B cell (primary cell): Measurements from ENCODE around the gene KRTAP5-1. TPM values are rescaled to one million over a fixed set of nuclear protein-coding genes. Genes with fewer than 3 reads are reported as not detected.

Experiments used
- ATAC-seq: fragments of 200-7000 bp; cut with Tn5 transposase; one replicate; pipeline ENCODE4 v1.10.0; 2021; ENCODE audit warnings: low read depth, mild to moderate bottlenecking, moderate number of reproducible peaks, moderate library complexity
- CTCF ChIA-PET: fragments of 350-600 bp; sonication (Branson Sonifier 250); formaldehyde crosslinking; loops from one replicate; lab custom pipeline; 2021; ENCODE audit warnings: antibody characterized with exemption, inconsistent platforms; lab: Charles Lee
- POLR2A ChIA-PET: fragments of 350-600 bp; sonication (Branson Sonifier 250); formaldehyde crosslinking; loops from one replicate; lab custom pipeline; 2021; ENCODE audit warnings: antibody characterized with exemption; lab: Charles Lee
- DNase-seq: peaks from one replicate; pipeline ENCODE4 v3.0.0; 2013
- H2AFZ ChIP-seq: 2 replicates; pipeline ENCODE4 v1.6.1; 2012; ENCODE audit warnings: mild to moderate bottlenecking, low read depth, low read length; ENCODE audit not compliant: insufficient read depth, poor library complexity, severe bottlenecking
- H3K27ac ChIP-seq, 2 donors: 1 replicate in 1 of 2; 2 replicates in 1 of 2; pipeline ENCODE4 v1.5.1; 2012 to 2013; ENCODE audit warnings: low read length in 2 of 2, mild to moderate bottlenecking in 2 of 2, moderate library complexity in 1 of 2
- H3K27me3 ChIP-seq, 4 experiments: fragments of 200-600 bp in 1 of 4; sonication (generic) in 1 of 4; replicated peaks in 1 of 4; 1 replicate in 2 of 4; 2 replicates in 2 of 4; pipeline versions ENCODE4 v1.6.1 to v1.7.0; 2013 to 2016; ENCODE audit warnings: low read length in 3 of 4, mild to moderate bottlenecking in 2 of 4, mixed read lengths in 1 of 4, moderate library complexity in 1 of 4; ENCODE audit not compliant: insufficient read depth in 4 of 4, control insufficient read depth in 3 of 4; ENCODE audit errors: control extremely low read depth in 1 of 4
- H3K36me3 ChIP-seq, 2 experiments: replicated peaks in 1 of 2; 1 replicate in 1 of 2; 2 replicates in 1 of 2; pipeline versions ENCODE4 v1.6.1 to v1.7.1; 2013; ENCODE audit warnings: low read length in 1 of 2; ENCODE audit not compliant: insufficient read depth in 2 of 2, control insufficient read depth in 1 of 2; ENCODE audit errors: control extremely low read depth in 1 of 2, extremely low read depth in 1 of 2
- H3K4me1 ChIP-seq, 2 donors: fragments of 200-600 bp in 1 of 2; sonication (generic) in 1 of 2; 1 replicate in 1 of 2; 2 replicates in 1 of 2; pipeline versions ENCODE4 v1.5.1 to v1.6.1; 2013 to 2017; ENCODE audit warnings: low read length in 2 of 2; ENCODE audit not compliant: control insufficient read depth in 2 of 2, insufficient read depth in 2 of 2
- H3K4me2 ChIP-seq: replicated peaks from 2 replicates; pipeline ENCODE3; 2012; ENCODE audit warnings: mild to moderate bottlenecking, low read depth, low read length; ENCODE audit not compliant: poor library complexity, severe bottlenecking
- H3K4me3 ChIP-seq, 5 experiments: fragments of 200-600 bp in 1 of 5; sonication (generic) in 1 of 5; 1 replicate in 3 of 5; 2 replicates in 2 of 5; pipeline versions ENCODE4 v1.5.1 to v1.7.0; 2011 to 2016; ENCODE audit warnings: low read length in 4 of 5, mild to moderate bottlenecking in 4 of 5, low read depth in 2 of 5, control low read depth in 1 of 5, moderate library complexity in 1 of 5; ENCODE audit not compliant: insufficient read depth in 1 of 5; ENCODE audit errors: control extremely low read depth in 1 of 5, extremely low read depth in 1 of 5
- H3K79me2 ChIP-seq: fragments of 200-600 bp; sonication (generic); one replicate; pipeline ENCODE4 v1.6.0; 2016; ENCODE audit warnings: low read length; ENCODE audit not compliant: control insufficient read depth, insufficient read depth
- H3K9ac ChIP-seq: fragments of 200-600 bp; sonication (generic); 2 replicates; pipeline ENCODE4 v1.6.1; 2017; ENCODE audit warnings: mild to moderate bottlenecking, low read length, moderate library complexity
- H3K9me3 ChIP-seq, 3 donors: one replicate each; pipeline versions ENCODE4 v1.6.1 to v1.7.1; 2013; ENCODE audit warnings: low read length in 2 of 3; ENCODE audit not compliant: control insufficient read depth in 2 of 3, insufficient read depth in 1 of 3; ENCODE audit errors: control extremely low read depth in 1 of 3
- H4K20me1 ChIP-seq: 2 replicates; pipeline ENCODE4 v1.6.0; 2012; ENCODE audit warnings: mild to moderate bottlenecking, low read length; ENCODE audit not compliant: insufficient read depth, control insufficient read depth, poor library complexity, severe bottlenecking
- H3K27ac Mint-ChIP-seq: one replicate; pipeline ENCODE4 v1.8.0; 2021; ENCODE audit warnings: mixed read lengths
- H3K27me3 Mint-ChIP-seq: one replicate; pipeline ENCODE4 v1.8.0; 2021; ENCODE audit warnings: mixed read lengths
- H3K4me1 Mint-ChIP-seq: one replicate; pipeline ENCODE4 v1.8.0; 2021; ENCODE audit warnings: mixed read lengths
- H3K4me3 Mint-ChIP-seq: one replicate; pipeline ENCODE4 v1.8.0; 2021; ENCODE audit warnings: mixed read lengths
- H3K9me3 Mint-ChIP-seq: one replicate; pipeline ENCODE4 v1.8.0; 2022; ENCODE audit warnings: mixed read lengths; ENCODE audit not compliant: insufficient read depth
- EZH2 ChIP-seq: IDR thresholded peaks from 2 replicates; pipeline ENCODE4 v1.6.1; 2012; ENCODE audit warnings: borderline replicate concordance, low read depth, mild to moderate bottlenecking, moderate library complexity, low read length; ENCODE audit not compliant: insufficient read depth, poor library complexity, severe bottlenecking
- WGBS: methylation state at CpG from one replicate; pipeline ENCODE4 v1.1.5; 2013; ENCODE audit warnings: missing lambda C conversion rate; ENCODE audit not compliant: insufficient coverage; 5-methylcytosine and 5-hydroxymethylcytosine counted together
- intact Hi-C: fragments of 100-400 bp; cut with micrococcal nuclease; formaldehyde crosslinking; loops from one replicate; pipeline ENCODE4 v1.10.0; 2022
- polyA plus RNA-seq: library from polyadenylated mRNA; depleted of rRNA; stranded (reverse); fragments of >200 nt; gene quantifications from 2 replicates; pipeline ENCODE4 v1.2.3, GENCODE V29; 2012
- total RNA-seq, 2 donors: library from RNA; stranded (reverse); fragments of 120-200 nt in 1 of 2; gene quantifications; 1 replicate in 1 of 2; 2 replicates in 1 of 2; pipeline versions ENCODE4 v1.2.3 to v1.2.4, GENCODE V29; 2013 to 2022
- TF ChIP-seq, protein P1 (sequence below): fragments of 200-600 bp; IDR thresholded peaks from one replicate; pipeline ENCODE4 v1.8.0; 2022; ENCODE audit warnings: antibody characterized with exemption, mild to moderate bottlenecking

KRTAP5-1 gene
- total and polyA plus RNA-seq, 2 donors (not counting 1 experiment from before 2014, with no cell fraction given), result not detected

DNA sequence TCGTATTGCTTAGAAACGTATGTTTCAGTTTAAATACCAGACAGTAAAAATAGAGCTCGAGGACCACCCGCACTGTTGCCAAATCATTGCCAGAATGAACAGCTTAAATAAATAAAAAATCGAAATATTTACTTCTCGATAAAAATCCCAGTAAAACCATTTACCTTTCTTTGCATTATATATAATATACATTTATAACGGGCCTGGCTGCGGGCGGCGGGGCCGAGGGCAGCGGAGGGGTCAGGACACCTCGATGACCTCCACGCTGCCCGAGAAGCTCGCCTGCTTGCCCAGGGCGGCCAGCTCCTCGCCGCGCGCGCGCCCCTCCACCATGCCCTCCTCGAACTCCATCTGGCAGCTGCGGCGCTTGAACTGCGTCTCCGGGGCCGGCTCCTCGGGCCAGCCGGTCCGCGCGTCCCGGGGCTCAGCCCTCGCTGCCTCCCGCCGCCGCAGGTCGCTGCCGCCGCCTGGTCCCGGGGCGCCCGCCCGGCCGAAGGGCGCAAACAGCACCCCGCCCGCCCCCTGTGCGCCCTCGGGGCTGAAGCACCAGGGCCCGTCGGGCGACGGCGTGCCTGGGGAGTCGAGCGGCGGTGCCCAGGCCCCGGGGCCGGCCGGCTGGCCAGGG is 28.7 kb downstream of the KRTAP5-1 start:
- intact Hi-C loops, result no loop called here
- Histone ChIP-seq H3K4me1 (peaks cover 0 to 10% of the 10 kb centered on the region in 2 donors), H3K27ac (no peak overlapping the region), H3K4me3 (no peak overlapping the region), H4K20me1 (no peaks in the 10 kb centered on the region), H3K27me3 (peaks cover 0 to 36% (median 8%) of the 10 kb centered on the region in 4 experiments), H3K9me3 (peaks cover 0 to 3% (median 0%) of the 10 kb centered on the region in 3 donors), H3K4me2 (no peak overlapping the region), H3K9ac (no peak overlapping the region), H3K79me2 (no peaks in the 10 kb centered on the region), H2AFZ (no peak overlapping the region), H3K36me3 (no peaks in the 10 kb centered on the region)
- WGBS, result 31% methylated on average over 60 of the region's 63 CpGs
- Mint-ChIP-seq H3K27me3 (peaks cover 30% of the 10 kb centered on the region), H3K27ac (no peak overlapping the region), H3K4me1 (peaks cover 7% of the 10 kb centered on the region), H3K4me3 (no peak overlapping the region), H3K9me3 (no peaks in the 10 kb centered on the region)
- ChIA-PET CTCF (interaction anchor here (1.1 to 1.9 kb wide), 3 partner anchors 10 to 18 kb away, joined by 3 to 7 read pairs (median 5); no protein-coding TSS in a partner anchor), POLR2A (no interaction called here)
- TF ChIP-seq EZH2, result no peak
- TF ChIP-seq, protein P1, sequence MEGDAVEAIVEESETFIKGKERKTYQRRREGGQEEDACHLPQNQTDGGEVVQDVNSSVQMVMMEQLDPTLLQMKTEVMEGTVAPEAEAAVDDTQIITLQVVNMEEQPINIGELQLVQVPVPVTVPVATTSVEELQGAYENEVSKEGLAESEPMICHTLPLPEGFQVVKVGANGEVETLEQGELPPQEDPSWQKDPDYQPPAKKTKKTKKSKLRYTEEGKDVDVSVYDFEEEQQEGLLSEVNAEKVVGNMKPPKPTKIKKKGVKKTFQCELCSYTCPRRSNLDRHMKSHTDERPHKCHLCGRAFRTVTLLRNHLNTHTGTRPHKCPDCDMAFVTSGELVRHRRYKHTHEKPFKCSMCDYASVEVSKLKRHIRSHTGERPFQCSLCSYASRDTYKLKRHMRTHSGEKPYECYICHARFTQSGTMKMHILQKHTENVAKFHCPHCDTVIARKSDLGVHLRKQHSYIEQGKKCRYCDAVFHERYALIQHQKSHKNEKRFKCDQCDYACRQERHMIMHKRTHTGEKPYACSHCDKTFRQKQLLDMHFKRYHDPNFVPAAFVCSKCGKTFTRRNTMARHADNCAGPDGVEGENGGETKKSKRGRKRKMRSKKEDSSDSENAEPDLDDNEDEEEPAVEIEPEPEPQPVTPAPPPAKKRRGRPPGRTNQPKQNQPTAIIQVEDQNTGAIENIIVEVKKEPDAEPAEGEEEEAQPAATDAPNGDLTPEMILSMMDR, result no peak
- DNase-seq (peak; percentile 31), ATAC-seq (no peak)

DNA sequence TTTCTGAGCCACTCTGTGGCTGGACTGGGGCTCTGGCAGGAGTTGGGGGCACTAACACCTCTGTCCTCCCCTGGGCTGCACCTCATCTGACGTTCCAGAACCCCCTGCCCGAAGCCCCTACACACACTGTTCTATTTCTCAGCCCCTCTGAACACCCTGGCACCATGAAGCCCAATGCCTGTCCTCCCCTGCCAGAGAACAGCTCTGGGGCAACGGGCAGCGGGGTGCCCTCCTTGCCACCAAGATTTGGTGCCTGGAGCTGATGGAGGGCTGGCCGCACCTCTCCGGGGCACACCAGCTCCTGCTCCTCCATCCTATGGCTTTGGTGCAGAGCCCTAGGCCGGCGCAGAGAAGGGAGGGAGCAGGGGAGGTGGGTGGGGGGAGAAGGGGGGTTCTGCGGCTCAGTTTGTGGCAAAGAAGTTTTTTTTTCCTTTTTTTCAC is 29.4 kb downstream of the KRTAP5-1 start:
- H3K4me1 ChIP-seq, result peaks cover 0 to 10% of the 10 kb centered on the region in 2 donors
- peaks cover 0 to 36% (median 8%) of the 10 kb centered on the region in 4 experiments for H3K27me3 ChIP-seq
- intact Hi-C loops, result no loop called here
- H3K27ac Mint-ChIP-seq, result no peak overlapping the region
- DNase-seq (peak; percentile 38), ATAC-seq (no peak)
- H3K4me2 ChIP-seq, result no peak overlapping the region
- no peaks in the 10 kb centered on the region for H3K79me2 ChIP-seq
- 56% methylated on average over 4 of the region's 9 CpGs for WGBS
- H3K9me3 ChIP-seq, result peaks cover 0 to 3% (median 0%) of the 10 kb centered on the region in 3 donors
- H2AFZ ChIP-seq, result no peak overlapping the region
- H3K27me3 Mint-ChIP-seq, result peaks cover 30% of the 10 kb centered on the region
- H4K20me1 ChIP-seq, result no peaks in the 10 kb centered on the region
- no peak overlapping the region for H3K9ac ChIP-seq
- peaks cover 7% of the 10 kb centered on the region for H3K4me1 Mint-ChIP-seq
- TF ChIP-seq, protein P1, result no peak
- no peak for TF ChIP-seq EZH2
- H3K36me3 ChIP-seq, result no peaks in the 10 kb centered on the region
- POLR2A ChIA-PET, result no interaction called here
- CTCF ChIA-PET, result interaction anchor here (1.1 to 1.9 kb wide), 3 partner anchors 9 to 19 kb away, joined by 3 to 7 read pairs (median 5); no protein-coding TSS in a partner anchor
- H3K9me3 Mint-ChIP-seq, result no peaks in the 10 kb centered on the region
- H3K4me3 ChIP-seq, result no peak overlapping the region
- H3K27ac ChIP-seq, result no peak overlapping the region
- H3K4me3 Mint-ChIP-seq, result no peak overlapping the region
